ENCODE measurements around the gene ALK. TPM values are rescaled to one million over a fixed set of nuclear protein-coding genes. Genes with fewer than 3 reads are reported as not detected.
"Not testable (repeated sequence)": the region's sequence is repeated elsewhere in the genome, so short reads cannot be mapped to it uniquely, and the experiment has no call there.

The ALK gene
- total RNA-seq, 1 donor from 2014 or later = 0.10 TPM

DNA sequence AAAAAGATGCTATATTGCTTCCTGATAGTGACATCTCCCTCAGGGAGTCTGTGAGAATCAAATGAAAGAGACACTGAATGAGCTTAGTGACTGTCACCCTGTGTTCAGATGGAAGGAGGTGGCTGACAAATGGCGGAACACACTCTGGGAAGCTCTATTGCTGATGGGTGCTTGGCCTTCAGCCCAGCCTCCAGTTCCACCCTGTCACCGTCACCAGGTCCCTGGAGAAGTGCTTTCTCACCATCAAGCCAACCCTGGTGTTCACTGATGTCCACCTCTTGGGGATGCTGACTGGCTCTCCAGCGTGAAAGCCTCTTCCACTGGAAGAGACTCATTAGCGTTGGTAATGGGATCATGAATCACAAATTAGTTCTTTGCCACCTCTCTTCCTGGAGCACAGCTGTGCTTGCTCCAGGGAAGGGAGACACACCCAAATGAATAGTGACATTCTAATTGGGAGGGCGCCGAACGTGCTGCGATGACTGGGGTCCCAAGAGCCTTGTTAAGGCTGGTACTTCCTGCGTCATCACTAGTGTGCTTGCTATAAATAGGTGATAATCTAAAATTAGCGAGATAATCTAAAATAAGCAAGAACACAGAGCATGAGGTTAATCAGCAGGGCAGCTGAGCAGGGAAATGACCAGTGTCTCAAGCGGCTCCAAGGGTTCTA, 652.2 kb downstream of the ALK start:
- DNase-seq = no peak

DNA sequence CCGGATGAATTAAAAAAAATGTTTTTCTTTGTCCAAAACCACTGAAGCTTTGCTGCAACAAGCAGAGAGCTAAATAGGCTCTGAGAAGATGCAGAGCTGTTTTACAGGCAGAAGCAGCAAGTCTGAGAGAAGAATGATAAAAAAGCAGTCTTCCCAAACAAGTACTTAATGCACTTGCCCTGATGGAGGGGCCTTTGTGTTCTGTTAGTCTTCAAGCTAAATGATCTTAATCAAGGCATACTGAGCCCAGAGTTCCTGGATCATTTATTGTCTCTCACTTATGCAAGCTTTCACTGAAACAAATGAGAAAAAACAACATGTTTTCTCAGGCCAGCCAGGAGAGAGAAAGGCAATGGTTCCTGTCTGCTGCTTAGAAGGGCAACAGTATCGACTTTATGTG, 653.7 kb downstream of the ALK start:
- no peak for DNase-seq

DNA sequence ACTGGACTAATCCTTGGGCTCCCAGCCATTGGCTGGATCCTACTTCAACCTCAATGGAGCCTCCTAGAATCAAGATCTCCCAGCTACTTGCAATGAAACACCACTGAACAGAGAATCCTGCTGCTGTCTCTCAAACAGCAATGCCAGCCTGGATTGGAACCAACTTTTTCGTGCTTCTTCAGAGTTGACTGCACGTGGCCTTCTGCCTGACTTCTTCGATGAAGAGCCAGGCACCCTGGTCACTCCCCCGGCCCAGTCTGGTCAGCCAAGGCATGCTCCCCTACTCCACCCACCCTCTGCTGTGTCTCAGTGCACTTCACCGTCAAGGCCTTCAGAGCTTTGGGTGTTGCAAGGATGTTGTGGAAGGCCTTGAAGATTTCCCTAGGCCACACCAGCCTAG, 657.5 kb downstream of the ALK start:
- no peak for DNase-seq

DNA sequence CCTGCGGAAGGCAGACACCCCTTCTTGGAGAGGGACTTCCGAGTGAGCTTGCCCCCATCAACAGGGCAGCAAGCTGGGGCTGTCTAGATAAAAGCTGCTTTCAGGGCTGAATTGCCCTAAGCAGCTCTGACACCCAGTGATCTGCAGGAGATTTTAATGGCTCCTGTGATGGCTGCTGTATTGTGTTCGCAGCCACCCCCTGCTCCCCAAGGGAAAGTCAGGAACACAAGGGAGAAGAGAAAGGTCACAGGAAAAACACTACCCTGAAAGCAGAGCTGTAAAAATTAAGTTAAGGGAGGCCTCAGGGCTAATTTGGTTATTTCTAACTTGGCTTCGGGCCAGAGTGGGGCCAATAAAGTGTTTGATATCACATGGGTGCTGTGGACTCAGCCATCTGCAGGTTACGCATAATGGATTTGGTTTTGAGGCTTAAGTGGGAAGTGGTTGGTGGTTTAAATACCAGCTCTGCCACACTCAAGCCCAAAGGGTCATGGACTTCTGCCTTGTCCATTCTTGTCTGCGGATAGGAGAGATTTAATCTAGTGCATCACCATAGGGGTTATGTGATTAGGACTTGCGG, 658.6 kb downstream of the ALK start:
- DNase-seq = no peak

DNA sequence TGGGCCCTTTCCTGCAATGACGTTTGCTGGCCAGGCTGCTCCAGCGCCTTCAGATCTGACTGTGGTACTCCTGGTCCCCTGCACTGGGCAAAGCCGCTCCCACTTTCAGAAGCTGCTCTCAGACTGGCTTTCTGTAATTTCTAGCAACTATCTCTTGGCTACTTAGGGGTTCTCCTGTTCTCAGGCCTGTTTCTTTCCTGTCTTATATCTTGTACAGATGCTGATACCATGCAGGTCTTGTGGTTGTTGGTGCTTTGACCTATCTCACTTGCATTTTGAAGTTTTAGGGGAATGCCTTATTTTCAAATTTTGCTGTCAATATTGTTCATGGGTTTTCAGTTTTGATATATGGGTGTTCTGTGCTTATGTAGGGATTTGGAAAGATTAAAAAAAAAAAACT, 660.4 kb downstream of the ALK start:
- DNase-seq = no peak

DNA sequence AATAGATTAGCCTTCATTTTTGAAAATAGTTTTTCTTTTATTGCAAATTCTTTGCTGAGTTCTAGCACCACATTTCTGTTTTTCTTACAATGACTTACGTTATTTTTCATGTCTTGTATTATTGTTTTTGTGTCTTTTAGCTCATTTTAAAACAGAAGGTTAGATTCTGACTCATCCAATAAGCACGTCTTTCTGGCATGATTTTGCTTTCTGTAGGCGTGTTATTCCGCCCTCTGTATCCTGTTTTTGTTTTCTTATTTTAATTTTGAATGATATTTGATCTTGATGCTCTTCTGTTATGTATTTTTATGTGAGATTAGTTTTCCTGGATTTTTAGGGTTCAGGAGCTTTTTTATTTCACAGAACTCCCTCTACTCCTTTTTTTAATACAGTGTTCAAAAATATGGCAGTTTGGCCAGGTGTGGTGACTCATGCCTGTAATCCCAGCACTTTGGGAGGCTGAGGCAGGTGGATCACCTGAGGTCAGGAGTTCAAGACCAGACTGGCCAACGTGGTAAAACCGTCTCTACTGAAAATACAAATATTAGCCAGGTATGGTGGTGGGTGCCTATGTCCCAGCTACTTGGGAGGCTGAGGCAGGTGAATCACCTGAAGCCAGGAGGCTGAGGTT, 661.1 kb downstream of the ALK start:
- no peak for DNase-seq

DNA sequence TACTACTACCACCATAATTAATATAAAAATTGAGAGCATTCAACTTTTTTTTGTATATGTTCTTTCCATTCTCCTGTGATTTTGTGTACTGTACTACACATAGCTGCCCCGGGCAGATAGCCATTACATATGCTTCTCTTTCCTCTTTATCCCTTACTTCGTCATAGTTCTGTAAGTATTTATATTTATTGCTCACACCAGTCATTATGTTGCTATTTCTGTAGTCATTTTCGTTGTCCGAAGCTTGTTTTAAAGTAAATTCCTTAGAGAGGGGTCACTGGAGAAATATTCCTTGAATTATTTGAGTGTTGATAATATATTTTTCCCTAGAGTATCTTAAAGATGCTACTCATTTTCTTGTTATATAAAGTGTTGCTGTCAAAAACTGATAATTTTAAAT, 662.2 kb downstream of the ALK start:
- DNase-seq = no peak

DNA sequence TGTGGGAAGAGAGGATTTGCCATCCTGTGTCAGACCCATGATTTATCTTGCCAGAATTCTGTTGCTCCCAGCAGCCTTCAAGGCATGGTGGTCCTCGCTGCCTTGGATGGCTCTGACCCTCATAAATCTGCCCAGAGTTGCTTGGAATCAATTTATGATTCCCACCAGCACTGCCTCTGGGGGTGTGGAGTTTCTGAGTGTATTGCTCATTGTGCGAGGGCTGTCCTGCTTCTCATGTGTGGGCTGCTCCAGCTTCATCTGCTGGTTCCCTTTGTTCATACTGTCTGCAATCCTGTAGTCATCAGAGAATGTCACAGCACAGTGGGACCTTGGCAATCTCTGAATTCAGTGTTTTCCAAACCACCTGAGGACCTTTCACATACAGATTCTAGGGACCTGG, 666.4 kb downstream of the ALK start:
- DNase-seq = no peak

DNA sequence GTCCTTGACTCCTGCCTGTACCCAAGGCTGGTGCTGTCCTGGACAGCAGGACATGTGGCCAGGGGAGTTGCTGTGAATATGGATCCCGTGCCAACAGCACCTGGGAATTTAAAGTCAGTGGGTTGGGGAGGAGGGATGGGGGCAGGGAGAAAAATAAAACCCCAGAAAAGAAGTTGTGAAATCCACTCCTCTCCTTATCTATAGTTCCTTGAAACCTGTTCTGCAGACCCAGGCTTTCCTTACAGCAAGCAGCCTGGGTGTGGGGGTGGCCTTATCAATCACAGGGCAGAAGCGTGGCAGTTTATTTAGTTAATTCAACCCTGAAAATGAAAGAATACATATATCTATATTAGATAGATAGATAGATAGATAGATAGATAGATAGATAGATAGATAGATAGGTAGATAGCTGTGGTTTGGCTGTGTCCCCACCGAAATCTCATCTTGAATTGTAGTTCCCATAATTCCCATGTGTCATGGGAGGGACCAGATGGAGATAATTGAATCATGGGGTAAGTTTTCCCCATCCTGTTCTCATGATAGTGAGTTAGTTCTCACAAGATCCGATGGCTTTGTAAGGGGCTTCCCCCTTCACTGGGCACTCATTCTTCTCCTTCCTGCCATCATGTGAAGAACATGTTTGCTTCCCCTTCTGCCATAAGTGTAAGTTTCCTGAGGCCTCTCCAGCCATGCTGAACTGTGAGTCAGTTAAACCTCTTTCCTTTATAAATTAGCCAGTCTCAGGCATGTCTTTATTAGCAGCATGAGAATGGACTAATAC, 667.7 kb downstream of the ALK start:
- DNase-seq = not testable (repeated sequence)

DNA sequence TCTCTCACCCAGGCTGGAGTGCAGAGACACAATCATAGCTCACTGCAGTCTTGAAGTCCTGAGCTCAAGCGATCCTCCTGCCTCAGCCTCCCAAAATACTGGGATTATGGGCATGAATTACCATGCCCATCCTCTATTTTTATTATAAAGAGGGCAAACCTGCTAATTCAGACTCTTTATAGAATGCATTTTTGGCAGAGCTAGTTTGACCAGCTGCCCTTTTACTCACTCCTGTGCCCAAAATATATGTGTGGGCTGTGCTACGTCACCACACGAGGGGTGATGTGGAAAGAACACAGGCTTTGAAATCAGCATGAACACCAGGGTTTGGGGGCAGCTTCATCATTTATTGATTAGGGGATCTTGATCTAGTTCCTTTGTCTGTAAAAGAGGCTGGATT, 668.4 kb downstream of the ALK start:
- no peak for DNase-seq

DNA sequence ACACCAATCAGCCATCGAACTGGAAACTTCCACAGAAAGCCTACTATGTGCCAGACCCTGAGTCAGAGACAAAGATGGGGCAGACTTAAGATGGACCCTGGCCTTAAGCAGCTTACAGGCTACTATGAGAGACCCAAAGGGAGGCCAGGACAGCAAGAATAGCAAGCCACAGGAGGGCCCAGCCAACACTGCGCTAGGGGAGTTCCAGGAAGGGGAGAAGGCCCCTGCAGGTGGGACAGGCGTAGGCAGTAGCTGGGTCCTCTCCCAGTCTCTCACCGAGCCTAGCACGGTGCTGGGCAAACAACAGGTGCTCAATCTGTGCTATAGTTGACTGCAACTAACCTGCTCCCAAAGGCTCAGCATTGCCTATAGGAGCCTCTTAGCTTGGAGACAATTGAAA, 670.0 kb downstream of the ALK start:
- no peak for DNase-seq

DNA sequence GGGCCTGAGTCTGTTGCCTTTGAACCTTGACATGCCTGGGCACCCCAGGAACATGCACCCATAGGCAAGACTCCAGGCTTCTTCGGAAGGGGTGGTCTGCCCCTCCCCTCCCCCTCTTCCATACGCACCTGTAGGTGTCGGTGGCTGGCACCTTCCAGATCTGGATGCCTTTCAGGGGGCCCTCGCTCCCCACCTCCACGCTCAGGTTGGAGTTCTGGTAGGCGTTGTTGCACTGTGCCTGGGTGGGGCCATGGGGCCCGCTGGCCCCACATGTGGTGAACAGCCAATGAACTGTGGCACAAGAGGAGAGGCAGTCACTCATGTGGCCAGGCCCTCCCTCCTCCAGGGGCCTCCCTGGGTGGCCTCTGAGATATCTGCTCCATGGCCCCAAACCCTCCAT, 670.4 kb downstream of the ALK start:
- DNase-seq = no peak

DNA sequence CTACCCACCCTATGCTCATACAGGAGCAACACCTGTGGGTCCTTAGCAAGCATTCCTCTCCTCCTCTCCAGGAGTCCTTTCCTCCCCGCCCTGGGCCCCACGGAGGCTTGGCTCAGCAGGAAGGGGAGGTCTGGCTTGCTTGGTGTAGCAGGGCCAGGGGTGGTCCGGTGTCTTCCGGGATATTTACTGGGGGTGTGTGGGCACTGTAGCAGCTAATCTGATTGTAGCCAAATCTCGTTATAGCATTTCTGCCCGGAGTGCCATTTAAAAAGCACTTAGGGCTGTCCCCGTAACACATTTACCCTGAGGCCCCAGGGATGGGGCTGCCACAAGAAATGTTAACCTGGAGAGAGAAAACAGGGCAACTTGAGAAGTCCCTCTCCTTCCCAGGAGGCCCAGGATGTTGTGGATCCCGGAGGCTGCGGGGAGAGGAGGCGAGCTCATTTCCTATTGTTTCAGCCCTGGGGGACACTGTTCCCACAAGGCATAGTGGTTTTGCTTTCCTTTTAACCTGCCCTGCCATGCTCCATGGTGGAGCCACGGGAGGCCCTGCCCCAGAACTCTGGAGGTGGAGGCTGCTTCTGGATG, 671.6 kb downstream of the ALK start:
- no peak for DNase-seq

DNA sequence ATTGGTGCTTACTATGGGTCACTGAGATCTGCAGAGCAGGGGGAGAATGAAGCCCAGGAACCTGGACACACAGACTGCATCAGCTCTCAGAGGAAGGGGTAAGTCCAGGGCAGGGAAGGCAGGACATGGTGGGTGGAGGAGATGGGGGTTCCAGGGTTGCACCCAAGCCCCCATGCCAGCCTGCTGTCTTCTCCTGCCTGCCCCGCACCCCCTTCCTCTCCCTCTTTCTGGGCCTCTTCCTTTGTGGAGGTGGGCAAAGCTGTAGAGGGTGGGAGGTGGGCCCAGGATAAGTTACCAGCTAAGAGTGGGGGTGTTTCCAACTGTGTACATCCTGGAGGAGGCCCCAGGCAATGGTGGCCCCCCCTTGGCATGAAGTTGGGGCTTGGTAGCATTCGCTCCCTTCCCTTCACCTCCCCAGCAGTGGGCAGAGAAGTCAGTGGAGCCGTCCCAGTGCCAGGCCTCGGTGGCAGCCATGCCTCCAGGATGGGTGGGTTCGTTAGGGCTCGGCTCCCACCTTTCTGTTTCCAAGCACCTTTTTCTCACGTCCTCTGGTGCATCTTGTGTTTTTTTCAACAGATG, 674.0 kb downstream of the ALK start:
- DNase-seq = no peak

DNA sequence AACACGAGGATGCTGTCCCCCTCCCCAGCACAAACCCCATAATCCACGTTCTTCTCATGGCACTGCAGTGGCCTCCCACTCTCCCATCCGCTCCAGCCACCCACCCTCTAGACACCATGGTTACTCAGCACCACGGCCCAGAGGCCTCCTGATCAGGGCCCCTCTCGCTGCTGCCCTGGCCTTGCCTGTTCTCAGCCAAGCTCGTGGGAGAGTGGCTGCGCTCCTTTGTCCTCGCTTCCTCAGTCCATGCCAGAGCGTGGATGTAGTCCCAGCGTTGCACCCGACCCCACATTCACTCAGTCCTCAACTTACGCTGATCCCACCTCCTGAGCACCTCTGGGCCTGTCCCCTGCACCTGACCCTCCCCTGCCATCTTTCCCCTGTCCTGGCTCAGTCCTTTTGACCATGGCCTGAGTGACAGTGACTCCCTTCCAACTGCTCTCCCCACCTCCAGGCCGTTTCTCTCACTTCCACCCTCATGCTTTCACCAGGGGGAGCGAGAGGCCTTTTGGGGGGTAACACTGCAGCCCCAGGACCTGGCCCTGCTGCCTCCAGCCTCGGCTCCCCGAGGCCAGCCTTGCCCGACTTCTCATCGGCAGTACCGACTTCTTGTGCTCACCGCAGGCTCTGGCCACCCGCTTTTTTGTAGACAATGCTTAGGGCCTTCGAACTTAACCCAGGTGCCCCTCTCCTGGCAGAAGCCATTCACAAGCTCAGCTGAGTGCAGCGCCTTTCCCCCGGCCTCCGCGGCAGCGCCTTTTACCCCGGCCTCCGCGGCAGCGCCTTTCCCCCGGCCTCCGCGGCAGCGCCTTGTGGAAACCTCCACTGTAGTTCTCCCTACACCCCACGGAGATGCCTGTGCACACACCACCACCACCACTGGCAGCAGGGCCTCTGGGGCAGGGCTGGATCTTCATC, 674.7 kb downstream of the ALK start:
- no peak for DNase-seq

DNA sequence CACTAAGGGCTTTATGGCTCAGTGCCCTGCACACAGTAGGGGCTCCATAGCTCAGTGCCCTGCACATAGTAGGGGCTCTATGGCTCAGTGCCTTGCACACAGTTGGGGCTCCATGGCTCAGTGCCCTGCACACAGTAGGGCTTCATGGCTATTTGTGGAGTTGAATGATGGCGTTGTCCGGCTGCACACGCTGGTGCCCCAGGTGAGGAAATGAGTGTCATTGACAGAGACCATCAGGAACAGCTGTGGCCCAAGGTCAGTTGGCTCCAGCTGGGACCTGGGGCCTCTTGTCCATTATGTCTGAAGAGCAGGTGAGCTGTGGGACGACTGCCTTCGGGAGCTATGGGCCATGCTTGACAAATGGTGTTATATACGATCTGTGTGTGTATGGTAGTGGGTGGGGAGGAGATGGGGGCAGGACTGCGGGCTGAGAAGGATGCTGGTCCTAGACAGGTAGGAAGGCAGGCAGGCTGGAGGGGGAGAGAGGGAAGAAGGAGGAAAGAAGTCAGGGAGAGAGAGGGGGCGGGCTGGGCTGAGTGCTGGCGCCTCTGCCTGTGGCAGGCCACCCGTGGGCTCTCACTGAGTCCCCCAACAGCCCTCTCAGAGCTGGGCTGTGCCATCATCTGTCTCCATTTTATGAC, 675.5 kb downstream of the ALK start:
- DNase-seq = no peak

DNA sequence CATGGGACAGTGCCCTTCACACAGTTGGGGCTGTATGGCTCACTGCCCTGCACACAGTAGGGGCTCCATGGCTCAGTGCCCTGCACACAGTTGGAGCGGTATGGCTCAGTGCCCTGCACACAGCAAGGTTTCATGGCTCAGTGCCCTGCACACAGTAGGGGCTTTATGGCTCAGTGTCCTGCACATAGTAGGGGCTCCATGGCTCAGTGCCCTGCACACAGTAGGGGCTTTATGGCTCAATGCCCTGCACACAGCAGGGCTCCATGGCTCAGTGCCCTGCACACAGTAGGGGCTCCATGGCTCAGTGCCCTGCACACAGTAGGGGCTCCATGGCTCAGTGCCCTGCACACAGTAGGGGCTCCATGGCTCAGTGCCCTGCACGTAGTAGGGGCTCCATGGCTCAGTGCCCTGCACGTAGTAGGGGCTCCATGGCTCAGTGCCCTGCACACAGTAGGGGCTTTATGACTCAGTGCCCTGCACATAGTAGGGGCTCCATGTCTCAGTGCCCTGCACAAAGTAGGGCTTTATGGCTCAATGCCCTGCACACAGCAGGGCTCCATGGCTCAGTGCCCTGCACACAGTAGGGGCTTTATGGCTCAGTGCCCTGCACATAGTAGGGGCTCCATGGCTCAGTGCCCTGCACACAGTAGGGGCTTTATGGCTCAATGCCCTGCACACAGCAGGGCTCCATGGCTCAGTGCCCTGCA, 676.2 kb downstream of the ALK start:
- DNase-seq = not testable (repeated sequence)

DNA sequence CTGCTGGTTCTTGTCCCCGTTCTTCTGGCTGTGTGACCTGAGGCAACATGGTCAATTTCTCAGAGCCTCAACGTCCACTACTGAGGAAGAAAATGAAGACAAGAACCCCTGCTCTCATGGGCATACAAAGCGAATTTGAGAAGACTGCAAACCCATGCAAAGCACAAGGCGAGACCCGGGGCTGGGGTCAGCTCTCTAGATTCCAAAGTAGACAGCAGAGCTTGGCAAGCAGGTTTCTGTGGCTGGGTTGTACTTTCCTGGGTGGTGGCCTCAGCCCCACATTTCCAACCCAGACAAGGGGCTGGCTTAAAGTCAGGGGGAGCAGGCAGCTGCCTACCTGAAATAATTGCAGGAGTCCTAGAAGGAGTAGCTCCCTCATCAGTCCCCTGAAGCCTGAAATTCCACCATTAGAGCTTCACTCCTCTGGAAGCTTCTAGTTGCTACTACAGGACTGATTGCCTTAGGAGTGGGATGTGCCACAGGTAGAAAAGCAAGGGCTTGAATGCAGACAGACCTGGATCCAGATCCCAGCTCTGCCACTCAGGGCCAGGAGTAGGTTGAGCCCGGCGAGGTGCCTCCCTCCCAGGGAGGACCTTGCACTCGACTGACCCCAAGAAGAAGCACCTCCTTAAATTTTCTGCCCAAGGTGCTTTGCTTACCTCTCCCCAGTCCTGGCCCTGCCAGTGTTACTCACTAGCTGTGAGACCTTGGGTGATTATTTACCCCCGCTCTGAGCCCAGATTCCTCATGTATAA, 678.6 kb downstream of the ALK start:
- no peak for DNase-seq

DNA sequence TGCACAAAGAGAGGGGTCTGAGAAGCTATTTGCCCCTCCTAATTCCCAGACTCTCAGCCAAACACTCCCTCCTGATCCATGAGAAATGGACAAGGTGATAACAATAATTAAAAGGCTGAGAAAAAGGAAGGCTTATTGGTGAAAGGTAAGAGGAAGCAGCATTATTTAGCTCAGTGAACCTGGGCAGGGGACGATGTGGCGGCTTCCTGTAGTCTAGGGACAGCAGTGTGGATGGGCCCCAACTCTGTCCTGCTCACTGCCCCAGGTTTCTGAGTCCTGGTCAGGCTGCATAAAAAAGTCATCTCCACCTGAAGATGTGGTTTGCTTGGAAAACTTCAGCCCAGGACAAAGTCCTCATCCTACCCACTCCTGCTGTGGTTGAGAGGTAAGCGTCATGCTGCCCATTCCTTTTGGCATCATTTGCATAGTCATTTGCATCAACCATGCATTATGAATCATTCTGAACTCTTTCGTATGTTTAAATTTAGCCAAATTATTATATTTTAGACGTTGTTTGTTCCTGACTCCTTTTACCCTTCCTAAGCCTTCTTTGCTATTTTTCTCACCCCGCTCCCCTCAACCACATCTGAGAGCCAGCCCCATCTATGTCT, 679.3 kb downstream of the ALK start:
- DNase-seq = no peak
